OCI-LY7 (cell line): ENCODE data around the gene CDC42EP3.

ENCODE experiments used
- CTCF ChIP-seq: fragments of 200-600 bp; sonication (generic); conservative IDR thresholded peaks from 2 replicates; pipeline ENCODE4 v1.5.1; 2014; ENCODE audit warnings: mild to moderate bottlenecking, antibody characterized with exemption, low read length, moderate library complexity, mixed read lengths
- EZH2phosphoT487 ChIP-seq: fragments of 200-600 bp; sonication (generic); IDR thresholded peaks from 2 replicates; pipeline ENCODE4 v1.6.1; 2018; ENCODE audit warnings: low read depth, borderline replicate concordance, mild to moderate bottlenecking, mixed run types, antibody characterized with exemption, low read length, moderate library complexity, mixed read lengths

GRCh38 chr2:37649518-37649917, 21.9 kb downstream of the CDC42EP3 start:
- TF ChIP-seq CTCF = no peak
- TF ChIP-seq EZH2phosphoT487 = no peak
